CD14-positive monocyte (primary cell): ENCODE measurements around the gene WDR6. TPM values are rescaled to one million over a fixed set of nuclear protein-coding genes. Genes with fewer than 3 reads are reported as not detected.

Source experiments
- DNase-seq, 3 donors: peaks; one replicate each; pipeline ENCODE4 v3.0.0-alpha.2; 2011 to 2022
- H2AFZ ChIP-seq: 2 replicates; pipeline ENCODE4 v1.6.0; 2012; ENCODE audit warnings: mild to moderate bottlenecking, low read depth, low read length, inconsistent platforms; ENCODE audit not compliant: insufficient read depth, poor library complexity, severe bottlenecking
- H3K27ac ChIP-seq, 2 donors: 1 replicate in 1 of 2; 2 replicates in 1 of 2; pipeline ENCODE4 v1.5.1; 2012 to 2013; ENCODE audit warnings: low read length in 2 of 2, control low read depth in 1 of 2, inconsistent platforms in 1 of 2, low read depth in 1 of 2, mild to moderate bottlenecking in 1 of 2
- H3K27me3 ChIP-seq, 2 donors: one replicate each; pipeline versions ENCODE4 v1.6.0 to v1.6.1; 2011 to 2013; ENCODE audit warnings: low read length in 2 of 2; ENCODE audit not compliant: control insufficient read depth in 2 of 2, insufficient read depth in 2 of 2
- H3K36me3 ChIP-seq, 2 donors: replicated peaks in 1 of 2; 1 replicate in 1 of 2; 2 replicates in 1 of 2; pipeline versions ENCODE4 v1.5.1 to v1.6.1; 2012 to 2013; ENCODE audit warnings: low read length in 2 of 2, control low read depth in 1 of 2, inconsistent platforms in 1 of 2, mild to moderate bottlenecking in 1 of 2; ENCODE audit not compliant: insufficient read depth in 2 of 2, control insufficient read depth in 1 of 2
- H3K4me1 ChIP-seq, 2 donors: 1 replicate in 1 of 2; 2 replicates in 1 of 2; pipeline versions ENCODE4 v1.5.1 to v1.6.1; 2012 to 2013; ENCODE audit warnings: low read length in 2 of 2, control low read depth in 1 of 2, inconsistent platforms in 1 of 2, mild to moderate bottlenecking in 1 of 2, moderate library complexity in 1 of 2; ENCODE audit not compliant: insufficient read depth in 2 of 2, control insufficient read depth in 1 of 2
- H3K4me2 ChIP-seq: replicated peaks from 2 replicates; pipeline ENCODE3; 2012; ENCODE audit warnings: low read length, moderate library complexity, mild to moderate bottlenecking; ENCODE audit not compliant: poor library complexity, severe bottlenecking; ENCODE audit errors: extremely low read depth
- H3K4me3 ChIP-seq, 3 experiments: fragments of 200-600 bp in 1 of 3; sonication (generic) in 1 of 3; replicated peaks in 1 of 3; 1 replicate in 2 of 3; 2 replicates in 1 of 3; pipeline ENCODE4 v1.5.1; 2011 to 2013; ENCODE audit warnings: low read length in 3 of 3, mild to moderate bottlenecking in 3 of 3, control low read depth in 2 of 3, low read depth in 2 of 3, inconsistent platforms in 1 of 3, moderate library complexity in 1 of 3
- H3K79me2 ChIP-seq: 2 replicates; pipeline ENCODE4 v1.6.0; 2012; ENCODE audit warnings: mild to moderate bottlenecking, control low read depth, inconsistent platforms, low read length, moderate library complexity; ENCODE audit not compliant: insufficient read depth
- H3K9ac ChIP-seq: 2 replicates; pipeline ENCODE4 v1.6.0; 2017; ENCODE audit warnings: low read length, mild to moderate bottlenecking; ENCODE audit not compliant: insufficient read depth, poor library complexity, severe bottlenecking
- H3K9me3 ChIP-seq, 2 donors: replicated peaks in 1 of 2; 1 replicate in 1 of 2; 2 replicates in 1 of 2; pipeline versions ENCODE4 v1.5.1 to v1.6.1; 2012 to 2013; ENCODE audit warnings: low read length in 2 of 2, control low read depth in 1 of 2; ENCODE audit not compliant: control insufficient read depth in 1 of 2, insufficient read depth in 1 of 2
- H4K20me1 ChIP-seq: 2 replicates; pipeline ENCODE4 v1.6.0; 2012; ENCODE audit warnings: mild to moderate bottlenecking, low read length, control low read depth, moderate library complexity; ENCODE audit not compliant: insufficient read depth
- H3K27ac Mint-ChIP-seq, 7 donors: one replicate each; pipeline ENCODE4 v1.8.0; 2020; ENCODE audit warnings: mild to moderate bottlenecking in 7 of 7, mixed read lengths in 7 of 7, moderate library complexity in 6 of 7, inconsistent platforms in 2 of 7
- H3K27me3 Mint-ChIP-seq, 3 donors: one replicate each; pipeline ENCODE4 v1.8.0; 2021 to 2022; ENCODE audit warnings: low read depth in 3 of 3, mild to moderate bottlenecking in 3 of 3, mixed read lengths in 3 of 3, moderate library complexity in 3 of 3, inconsistent platforms in 1 of 3
- H3K36me3 Mint-ChIP-seq, 2 donors: one replicate each; pipeline ENCODE4 v1.8.0; 2020; ENCODE audit warnings: mixed read lengths in 2 of 2, inconsistent platforms in 1 of 2, mild to moderate bottlenecking in 1 of 2
- H3K4me1 Mint-ChIP-seq: one replicate; pipeline ENCODE4 v1.8.0; 2020; ENCODE audit warnings: mild to moderate bottlenecking, mixed read lengths
- H3K4me3 Mint-ChIP-seq, 2 donors: one replicate each; pipeline ENCODE4 v1.8.0; 2020; ENCODE audit warnings: mild to moderate bottlenecking in 2 of 2, mixed read lengths in 2 of 2, moderate library complexity in 1 of 2
- H3K9me3 Mint-ChIP-seq, 7 donors: one replicate each; pipeline ENCODE4 v1.8.0; 2020 to 2022; ENCODE audit warnings: mixed read lengths in 7 of 7, mild to moderate bottlenecking in 6 of 7, moderate library complexity in 6 of 7, inconsistent platforms in 2 of 7
- WGBS: methylation state at CpG from one replicate; pipeline ENCODE4 v1.1.5; 2013; ENCODE audit warnings: missing lambda C conversion rate; ENCODE audit not compliant: insufficient coverage; 5-methylcytosine and 5-hydroxymethylcytosine counted together
- intact Hi-C, 2 donors: fragments of 100-400 bp; cut with micrococcal nuclease; formaldehyde crosslinking; loops; one replicate each; pipeline versions ENCODE4 v1.15.0 to v1.15.1; 2023
- polyA plus RNA-seq, 3 donors: library from polyadenylated mRNA; depleted of rRNA in 1 of 3; unstranded in 2 of 3; stranded (reverse) in 1 of 3; fragments of 300-500 nt in 2 of 3; fragments of >200 nt in 1 of 3; fragmentation: Illumina TruSeq in 2 of 3; gene quantifications; 1 replicate in 2 of 3; 2 replicates in 1 of 3; pipeline ENCODE4 v1.2.3, GENCODE V29; 2012 to 2021
- TF ChIP-seq, protein P1 (sequence below): fragments of 200-600 bp; IDR thresholded peaks from one replicate; pipeline ENCODE4 v1.8.0; 2022; ENCODE audit warnings: antibody characterized with exemption, mild to moderate bottlenecking

The WDR6 gene
- polyA plus RNA-seq, 3 donors, result 30.6 to 103 (median 46.3) TPM

DNA sequence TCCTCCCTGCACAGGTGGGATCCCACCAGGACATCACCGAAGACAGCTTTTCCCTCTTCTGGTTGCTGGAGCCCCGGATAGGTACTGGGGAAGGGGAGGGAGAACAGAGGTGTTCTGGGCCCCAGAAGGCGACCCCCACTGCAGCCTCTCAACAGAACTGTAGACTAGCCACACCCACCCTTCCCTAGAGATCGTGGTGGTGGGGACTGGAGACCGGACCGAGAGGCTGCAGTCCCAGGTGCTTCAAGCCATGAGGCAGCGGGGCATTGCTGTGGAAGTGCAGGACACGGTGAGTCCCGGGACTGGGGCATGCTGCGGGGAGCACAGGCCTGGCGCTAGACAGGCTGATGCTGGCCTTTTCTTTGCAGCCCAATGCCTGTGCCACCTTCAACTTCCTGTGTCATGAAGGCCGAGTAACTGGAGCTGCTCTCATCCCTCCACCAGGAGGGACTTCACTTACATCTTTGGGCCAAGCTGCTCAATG, 15.5 kb downstream of the WDR6 start:
- H3K27ac Mint-ChIP-seq, result peak overlapping the region; percentile 94 to 98 (median 96)
- peaks cover 33 to 34% of the 10 kb centered on the region in 2 donors for H3K36me3 Mint-ChIP-seq
- intact Hi-C loops, result loop anchor here (5.0 kb wide), 2 partner anchors 35 to 70 kb away; partner anchors contain the start of gene QRICH1 (in 2 of the 2)
- H2AFZ ChIP-seq, result peak overlapping the region; percentile 89
- peak overlapping the region; percentile 98 for H3K9ac ChIP-seq
- peak overlapping the region; percentile 94 for H3K4me2 ChIP-seq
- H3K36me3 ChIP-seq, result peaks cover 32 to 40% of the 10 kb centered on the region in 2 donors
- 50% methylated on average over 8 of the region's 12 CpGs for WGBS
- no peaks in the 10 kb centered on the region for H3K9me3 Mint-ChIP-seq
- TF ChIP-seq, protein P1, sequence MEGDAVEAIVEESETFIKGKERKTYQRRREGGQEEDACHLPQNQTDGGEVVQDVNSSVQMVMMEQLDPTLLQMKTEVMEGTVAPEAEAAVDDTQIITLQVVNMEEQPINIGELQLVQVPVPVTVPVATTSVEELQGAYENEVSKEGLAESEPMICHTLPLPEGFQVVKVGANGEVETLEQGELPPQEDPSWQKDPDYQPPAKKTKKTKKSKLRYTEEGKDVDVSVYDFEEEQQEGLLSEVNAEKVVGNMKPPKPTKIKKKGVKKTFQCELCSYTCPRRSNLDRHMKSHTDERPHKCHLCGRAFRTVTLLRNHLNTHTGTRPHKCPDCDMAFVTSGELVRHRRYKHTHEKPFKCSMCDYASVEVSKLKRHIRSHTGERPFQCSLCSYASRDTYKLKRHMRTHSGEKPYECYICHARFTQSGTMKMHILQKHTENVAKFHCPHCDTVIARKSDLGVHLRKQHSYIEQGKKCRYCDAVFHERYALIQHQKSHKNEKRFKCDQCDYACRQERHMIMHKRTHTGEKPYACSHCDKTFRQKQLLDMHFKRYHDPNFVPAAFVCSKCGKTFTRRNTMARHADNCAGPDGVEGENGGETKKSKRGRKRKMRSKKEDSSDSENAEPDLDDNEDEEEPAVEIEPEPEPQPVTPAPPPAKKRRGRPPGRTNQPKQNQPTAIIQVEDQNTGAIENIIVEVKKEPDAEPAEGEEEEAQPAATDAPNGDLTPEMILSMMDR, result no peak
- no peaks in the 10 kb centered on the region for H3K27me3 ChIP-seq
- peak overlapping the region; percentile 90 to 92 for H3K4me3 Mint-ChIP-seq
- H3K27me3 Mint-ChIP-seq, result peaks cover 0 to 2% (median 0%) of the 10 kb centered on the region in 3 donors
- peaks cover 34 to 42% of the 10 kb centered on the region in 2 donors for H3K4me1 ChIP-seq
- peak overlapping the region; percentile 98 for H3K27ac ChIP-seq
- no peak for DNase-seq
- H4K20me1 ChIP-seq, result peaks cover under 1% of the 10 kb centered on the region
- H3K4me1 Mint-ChIP-seq, result peaks cover 32% of the 10 kb centered on the region
- H3K9me3 ChIP-seq, result no peaks in the 10 kb centered on the region
- H3K79me2 ChIP-seq, result peaks cover 65% of the 10 kb centered on the region
- H3K4me3 ChIP-seq, result peak overlapping the region; percentile 71 to 90 (median 84)

DNA sequence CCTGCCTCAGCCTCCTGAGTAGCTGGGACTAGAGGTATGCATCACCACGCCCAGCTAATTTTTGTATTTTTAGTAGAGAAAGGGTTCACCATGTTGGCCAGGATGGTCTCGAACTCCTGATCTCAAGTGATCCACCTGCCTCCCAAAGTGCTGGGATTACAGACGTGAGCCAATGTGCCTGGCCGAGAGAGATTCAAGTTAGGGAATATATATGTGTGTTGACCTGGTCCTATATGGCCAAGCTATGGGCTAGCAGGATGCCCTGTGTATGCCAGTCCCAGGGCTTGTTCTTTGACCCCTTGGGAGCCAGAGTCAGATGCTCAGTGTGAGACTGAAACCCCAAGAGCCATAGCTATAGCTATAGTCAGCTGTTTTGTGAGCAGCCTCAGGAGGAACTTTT, 16.6 kb downstream of the WDR6 start:
- H3K27me3 Mint-ChIP-seq, result peaks cover 0 to 2% (median 0%) of the 10 kb centered on the region in 3 donors
- no peak overlapping the region for H2AFZ ChIP-seq
- no peaks in the 10 kb centered on the region for H4K20me1 ChIP-seq
- H3K9ac ChIP-seq, result no peak overlapping the region
- H3K4me1 Mint-ChIP-seq, result peaks cover 39% of the 10 kb centered on the region
- peaks cover 37 to 42% of the 10 kb centered on the region in 2 donors for H3K4me1 ChIP-seq
- H3K4me2 ChIP-seq, result no peak overlapping the region
- peaks cover 33 to 34% of the 10 kb centered on the region in 2 donors for H3K36me3 Mint-ChIP-seq
- H3K27ac Mint-ChIP-seq, result peak overlapping the region in 3 of 7 donors; percentile 13 to 50 (median 23)
- peaks cover 71% of the 10 kb centered on the region for H3K79me2 ChIP-seq
- WGBS, result 89% methylated on average over 3 of the region's 4 CpGs
- no peak overlapping the region for H3K4me3 Mint-ChIP-seq
- no peaks in the 10 kb centered on the region for H3K9me3 Mint-ChIP-seq
- TF ChIP-seq, protein P1, result no peak
- H3K27me3 ChIP-seq, result no peaks in the 10 kb centered on the region
- intact Hi-C loops, result loop anchor here (5.0 kb wide), 2 partner anchors 36 to 69 kb away; partner anchors contain the start of gene QRICH1 (in 2 of the 2)
- H3K36me3 ChIP-seq, result peaks cover 32 to 40% of the 10 kb centered on the region in 2 donors
- peak overlapping the region in 1 of 2 donors; percentile 49 for H3K27ac ChIP-seq
- H3K4me3 ChIP-seq, result no peak overlapping the region
- no peak for DNase-seq
- H3K9me3 ChIP-seq, result no peaks in the 10 kb centered on the region
